Measurements from ENCODE around the gene C5orf15.

- TF ChIP-seq POLR2A (IDR thresholded peaks at IDR 0.05) = no peak
- TF ChIP-seq, protein P1, sequence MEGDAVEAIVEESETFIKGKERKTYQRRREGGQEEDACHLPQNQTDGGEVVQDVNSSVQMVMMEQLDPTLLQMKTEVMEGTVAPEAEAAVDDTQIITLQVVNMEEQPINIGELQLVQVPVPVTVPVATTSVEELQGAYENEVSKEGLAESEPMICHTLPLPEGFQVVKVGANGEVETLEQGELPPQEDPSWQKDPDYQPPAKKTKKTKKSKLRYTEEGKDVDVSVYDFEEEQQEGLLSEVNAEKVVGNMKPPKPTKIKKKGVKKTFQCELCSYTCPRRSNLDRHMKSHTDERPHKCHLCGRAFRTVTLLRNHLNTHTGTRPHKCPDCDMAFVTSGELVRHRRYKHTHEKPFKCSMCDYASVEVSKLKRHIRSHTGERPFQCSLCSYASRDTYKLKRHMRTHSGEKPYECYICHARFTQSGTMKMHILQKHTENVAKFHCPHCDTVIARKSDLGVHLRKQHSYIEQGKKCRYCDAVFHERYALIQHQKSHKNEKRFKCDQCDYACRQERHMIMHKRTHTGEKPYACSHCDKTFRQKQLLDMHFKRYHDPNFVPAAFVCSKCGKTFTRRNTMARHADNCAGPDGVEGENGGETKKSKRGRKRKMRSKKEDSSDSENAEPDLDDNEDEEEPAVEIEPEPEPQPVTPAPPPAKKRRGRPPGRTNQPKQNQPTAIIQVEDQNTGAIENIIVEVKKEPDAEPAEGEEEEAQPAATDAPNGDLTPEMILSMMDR (IDR thresholded peaks at IDR 0.05) = no peak
Measured at GRCh38 chr5:133947431-133947841, 21.0 kb downstream of the C5orf15 start.

All from lower leg skin (tissue), 3 donors.